MM.1S (cell line): ENCODE results near the gene PHF23.

Experiments
- DNase-seq: peaks from one replicate; pipeline ENCODE4 v3.0.0-alpha.2; 2015
- H2AFZ ChIP-seq: fragments of 300-600 bp; sonication (generic); 2 replicates; pipeline ENCODE4 v1.6.0; 2016; ENCODE audit warnings: antibody characterized with exemption, low read length
- H3F3A ChIP-seq: fragments of 300-600 bp; sonication (generic); 2 replicates; pipeline ENCODE4 v1.6.1; 2016; ENCODE audit warnings: mild to moderate bottlenecking, antibody characterized with exemption, low read length, moderate library complexity, mixed read lengths; ENCODE audit not compliant: insufficient read depth
- H3K27ac ChIP-seq: fragments of 300-600 bp; sonication (generic); 2 replicates; pipeline ENCODE4 v1.5.1; 2016; ENCODE audit warnings: mild to moderate bottlenecking, low read length
- H3K27me3 ChIP-seq: fragments of 300-600 bp; sonication (generic); replicated peaks from 2 replicates; pipeline ENCODE4 v1.6.0; 2016; ENCODE audit warnings: low read length; ENCODE audit not compliant: insufficient read depth
- H3K36me3 ChIP-seq: fragments of 300-600 bp; sonication (generic); replicated peaks from 2 replicates; pipeline ENCODE4 v1.6.1; 2016; ENCODE audit warnings: mild to moderate bottlenecking, low read length, mixed read lengths; ENCODE audit not compliant: insufficient read depth
- H3K4me1 ChIP-seq: fragments of 300-600 bp; sonication (generic); 2 replicates; pipeline ENCODE4 v1.6.1; 2016; ENCODE audit warnings: low read length, mixed read lengths
- H3K4me2 ChIP-seq: fragments of 300-600 bp; sonication (generic); 2 replicates; pipeline ENCODE4 v1.6.0; 2016; ENCODE audit warnings: low read depth, low read length
- H3K4me3 ChIP-seq: fragments of 300-600 bp; sonication (generic); 2 replicates; pipeline ENCODE4 v1.5.1; 2016; ENCODE audit warnings: low read length, mixed read lengths
- H3K79me2 ChIP-seq: fragments of 300-600 bp; sonication (generic); 2 replicates; pipeline ENCODE4 v1.6.1; 2016; ENCODE audit warnings: mixed run types, low read length, mixed read lengths
- H3K9ac ChIP-seq: fragments of 300-600 bp; sonication (generic); 2 replicates; pipeline ENCODE4 v1.6.1; 2016; ENCODE audit warnings: low read length, mixed read lengths
- H3K9me2 ChIP-seq: fragments of 300-600 bp; sonication (generic); replicated peaks from 2 replicates; pipeline ENCODE4 v1.6.1; 2016; ENCODE audit warnings: mild to moderate bottlenecking, low read length, mixed read lengths; ENCODE audit not compliant: insufficient read depth
- H3K9me3 ChIP-seq: fragments of 300-600 bp; sonication (generic); replicated peaks from 2 replicates; pipeline ENCODE4 v1.6.1; 2016; ENCODE audit warnings: mild to moderate bottlenecking, low read length, mixed read lengths; ENCODE audit not compliant: insufficient read depth
- H4K20me1 ChIP-seq: fragments of 300-600 bp; sonication (generic); 2 replicates; pipeline ENCODE4 v1.6.1; 2016; ENCODE audit warnings: mild to moderate bottlenecking, low read length, moderate library complexity, mixed read lengths; ENCODE audit not compliant: insufficient read depth
- CTCF ChIP-seq: fragments of 300-600 bp; sonication (generic); IDR thresholded peaks from 2 replicates; pipeline ENCODE4 v1.5.1; 2016; ENCODE audit warnings: antibody characterized with exemption, low read length, mixed read lengths
- EZH2 ChIP-seq: fragments of 300-600 bp; sonication (generic); optimal IDR thresholded peaks from 2 replicates; pipeline ENCODE3; 2017; ENCODE audit warnings: low read depth, mild to moderate bottlenecking, antibody characterized with exemption, low read length, mixed read lengths
- EZH2phosphoT487 ChIP-seq: fragments of 300-600 bp; sonication (generic); IDR thresholded peaks from 2 replicates; pipeline ENCODE4 v1.6.1; 2018; ENCODE audit warnings: antibody characterized with exemption, low read length

PHF23 gene

GRCh38 chr17:7241783-7242716, 2.8 kb upstream of the PHF23 start, which contains the start of gene GABARAP:
GABARAP (minus strand) TSS chr17:7242449; CDS start chr17:7242330, 119 bp downstream.
- no peak for TF ChIP-seq EZH2
- no peak for TF ChIP-seq CTCF
- no peak for TF ChIP-seq EZH2phosphoT487
- peak within 1 kb of the TSS; percentile 87 for H3K4me2 ChIP-seq
- no peaks in the 10 kb centered on the region for H3K27me3 ChIP-seq
- peak within 1 kb of the TSS; percentile 96 for H3K4me3 ChIP-seq
- H2AFZ ChIP-seq, result peak within 1 kb of the TSS; percentile 84
- H3F3A ChIP-seq, result peaks cover 50% of the 10 kb centered on the region
- no peaks in the 10 kb centered on the region for H4K20me1 ChIP-seq
- no peaks in the 10 kb centered on the region for H3K9me3 ChIP-seq
- H3K79me2 ChIP-seq, result peaks cover 54% of the 10 kb centered on the region
- H3K9ac ChIP-seq, result peak within 1 kb of the TSS; percentile 91
- peak; percentile 92 for DNase-seq
- H3K9me2 ChIP-seq, result no peaks in the 10 kb centered on the region
- H3K27ac ChIP-seq, result peak within 1 kb of the TSS; percentile 75
- 0 out of 2 replicates have a peak, but pooled peaks cover 3% of the 10 kb centered on the region for H3K36me3 ChIP-seq
- H3K4me1 ChIP-seq, result peaks cover 20% of the 10 kb centered on the region

GRCh38 chr17:7241090-7241733, 2.0 kb upstream of the PHF23 start:
- Histone ChIP-seq H3K27ac (peak overlapping the region; percentile 75; the same call in 1 of the 2 replicates), H3K36me3 (no peaks in the 10 kb centered on the region)

GRCh38 chr17:7240375-7240774, 1.1 kb upstream of the PHF23 start:
- Histone ChIP-seq H3K4me3 (no peak overlapping the region), H3K4me1 (peaks cover 25% of the 10 kb centered on the region), H4K20me1 (no peaks in the 10 kb centered on the region), H3K9me3 (no peaks in the 10 kb centered on the region), H3K79me2 (peaks cover 56% of the 10 kb centered on the region), H3K4me2 (peak overlapping the region; percentile 87; the same call in 1 of the 2 replicates), H3K9me2 (no peaks in the 10 kb centered on the region), H2AFZ (no peak overlapping the region), H3K27me3 (no peaks in the 10 kb centered on the region), H3F3A (peaks cover 53% of the 10 kb centered on the region), H3K27ac (no peak overlapping the region), H3K9ac (no peak overlapping the region), H3K36me3 (no peaks in the 10 kb centered on the region)
- DNase-seq, result no peak
- TF ChIP-seq CTCF, result no peak
- no peak for TF ChIP-seq EZH2phosphoT487
- no peak for TF ChIP-seq EZH2

More at GRCh38 chr17:7241090-7241733, 2.0 kb upstream of the PHF23 start:
- Histone ChIP-seq H3K27me3 (no peaks in the 10 kb centered on the region), H3F3A (peaks cover 54% of the 10 kb centered on the region), H2AFZ (no peak overlapping the region), H3K4me1 (peaks cover 20% of the 10 kb centered on the region), H4K20me1 (no peaks in the 10 kb centered on the region), H3K9ac (peak overlapping the region; percentile 91), H3K79me2 (peaks cover 54% of the 10 kb centered on the region), H3K4me2 (peak overlapping the region; percentile 87), H3K9me2 (no peaks in the 10 kb centered on the region), H3K4me3 (peak overlapping the region; percentile 96), H3K9me3 (no peaks in the 10 kb centered on the region)
- DNase-seq, result peak; percentile 31
- no peak for TF ChIP-seq EZH2phosphoT487
- no peak for TF ChIP-seq EZH2
- no peak for TF ChIP-seq CTCF
